ENCODE data around the gene SH3D21.
A peak's percentile ranks its signal among the peaks of the same experiment; 100 is the strongest.

Gene SH3D21

GRCh38 chr1:36330940-36331339 lies 24.8 kb downstream of the SH3D21 start:
- no peak for DNase-seq (ENCODE audit: low read depth)

GRCh38 chr1:36337830-36338229 lies 31.7 kb downstream of the SH3D21 start:
- DNase-seq (ENCODE audit: low read depth): no peak

- DNase-seq (ENCODE audit: low read depth): no peak
Measured at GRCh38 chr1:36339215-36339614, 33.0 kb downstream of the SH3D21 start.

- DNase-seq (ENCODE audit: low read depth): no peak
Measured at GRCh38 chr1:36339615-36340014, 33.4 kb downstream of the SH3D21 start.

GRCh38 chr1:36341626-36342320 lies 35.6 kb downstream of the SH3D21 start:
- no peak for DNase-seq (ENCODE audit: low read depth)

DNA sequence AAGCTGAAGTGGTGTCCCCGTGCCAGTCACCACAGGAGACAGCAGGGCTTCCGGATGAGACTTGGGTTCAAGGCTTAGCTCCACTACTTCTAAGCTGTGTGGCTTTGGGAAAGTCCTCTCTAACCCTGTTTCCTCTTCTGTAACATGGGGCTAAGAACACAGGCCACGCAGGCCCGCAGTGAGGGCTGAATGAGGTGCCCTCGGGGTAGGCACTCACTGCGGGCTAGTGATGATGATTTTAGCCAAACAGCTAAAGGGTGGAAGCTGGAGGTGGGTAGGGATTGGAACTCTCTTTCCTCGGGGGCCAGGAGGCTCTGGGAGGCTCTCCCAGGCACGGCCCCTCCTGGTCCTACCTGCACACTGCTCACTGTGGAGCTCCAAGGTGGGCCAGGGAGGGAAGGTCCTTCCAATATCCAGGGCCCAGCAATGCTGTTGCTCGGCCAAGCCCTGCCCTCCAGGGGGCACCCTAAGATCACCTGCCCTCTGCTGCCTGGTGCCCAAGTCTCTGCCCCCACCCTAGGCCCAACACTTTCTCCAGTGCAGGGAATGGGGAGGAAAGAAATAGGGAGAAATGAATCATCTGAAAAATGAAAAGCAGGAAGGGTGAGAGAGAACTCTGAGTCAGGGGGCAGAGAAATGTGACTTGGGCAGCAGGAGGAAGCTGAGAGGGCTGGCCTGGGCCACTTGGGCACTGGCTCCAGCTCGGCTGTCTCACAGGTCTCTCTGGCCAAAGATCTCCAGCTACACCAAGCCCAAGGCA lies 36.4 kb downstream of the SH3D21 start:
- no peak for DNase-seq (ENCODE audit: low read depth)

- no peak for DNase-seq (ENCODE audit: low read depth)
Measured at GRCh38 chr1:36343651-36344394, 37.7 kb downstream of the SH3D21 start.

GRCh38 chr1:36344395-36344680 lies 38.2 kb downstream of the SH3D21 start:
- DNase-seq (ENCODE audit: low read depth): no peak

GRCh38 chr1:36345353-36345752 lies 39.2 kb downstream of the SH3D21 start:
- DNase-seq (ENCODE audit: low read depth): no peak

GRCh38 chr1:36346741-36347370 lies 40.7 kb downstream of the SH3D21 start:
- DNase-seq (ENCODE audit: low read depth): no peak

- DNase-seq (ENCODE audit: low read depth): no peak
Measured at GRCh38 chr1:36349241-36349671, 43.1 kb downstream of the SH3D21 start.

DNA sequence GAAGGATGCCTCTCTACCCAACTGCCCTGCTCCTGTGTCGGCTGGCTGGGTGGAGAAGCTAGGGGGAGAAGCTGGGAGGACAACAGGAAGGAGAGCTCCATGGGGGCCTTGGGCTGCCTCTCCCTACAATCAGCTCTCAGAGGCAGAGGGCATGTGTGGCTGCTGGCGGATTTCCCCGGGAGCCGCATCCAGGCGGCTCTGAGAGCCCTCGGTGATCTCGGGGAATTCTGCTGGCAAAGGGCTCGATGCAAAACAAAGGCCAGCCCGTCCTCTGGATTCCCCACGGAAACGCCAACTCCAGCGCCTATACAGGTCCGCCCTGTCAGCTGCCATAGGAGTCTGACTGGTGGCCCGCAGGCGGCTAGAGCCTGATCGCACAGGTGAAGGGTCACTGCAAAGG lies 43.7 kb downstream of the SH3D21 start:
- DNase-seq (ENCODE audit: low read depth): no peak

- no peak for DNase-seq (ENCODE audit: low read depth)
Measured at GRCh38 chr1:36350659-36351226, 44.6 kb downstream of the SH3D21 start.

- DNase-seq (ENCODE audit: low read depth): peak; percentile 77
Measured at GRCh38 chr1:36351227-36351977, 45.2 kb downstream of the SH3D21 start.

DNA sequence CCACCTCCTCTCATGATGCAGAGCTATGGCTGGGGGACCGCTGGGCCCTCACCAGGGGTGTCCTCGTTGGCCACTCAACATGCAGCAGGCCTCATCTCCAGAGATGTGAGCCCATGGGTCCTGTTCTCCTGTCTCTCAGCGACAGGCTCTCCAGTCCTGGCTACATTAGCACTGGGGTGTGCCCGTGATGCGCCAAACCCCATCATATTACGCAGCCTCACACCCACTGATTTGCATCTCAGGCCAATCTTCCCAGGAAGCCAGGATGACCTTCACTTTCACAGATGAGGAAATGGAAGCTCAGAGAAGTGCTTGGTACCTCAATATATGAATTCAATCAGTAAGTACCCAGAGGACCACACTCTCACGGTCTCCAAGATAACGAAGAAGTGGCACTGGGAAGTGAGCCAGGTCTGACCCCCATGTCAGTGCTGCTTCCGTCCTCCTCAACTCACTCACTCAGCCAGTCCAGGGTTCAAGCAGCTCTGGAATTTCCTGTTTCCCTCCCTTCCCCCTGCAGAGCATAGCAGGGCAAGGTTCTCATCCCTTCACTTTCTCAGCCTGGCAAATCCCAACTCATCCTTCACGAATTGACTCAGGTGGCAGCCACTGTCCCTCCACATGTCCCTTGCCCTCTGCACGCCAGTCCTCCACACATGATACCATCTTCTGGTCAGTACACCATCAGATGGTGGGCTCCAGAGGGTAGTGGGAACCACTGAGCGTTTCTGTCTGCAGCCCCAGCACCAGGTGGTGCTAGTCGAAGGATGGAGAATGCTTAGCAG lies 46.1 kb downstream of the SH3D21 start:
- no peak for DNase-seq (ENCODE audit: low read depth)

- DNase-seq (ENCODE audit: low read depth): no peak
Measured at GRCh38 chr1:36352910-36353878, 47.0 kb downstream of the SH3D21 start.

DNA sequence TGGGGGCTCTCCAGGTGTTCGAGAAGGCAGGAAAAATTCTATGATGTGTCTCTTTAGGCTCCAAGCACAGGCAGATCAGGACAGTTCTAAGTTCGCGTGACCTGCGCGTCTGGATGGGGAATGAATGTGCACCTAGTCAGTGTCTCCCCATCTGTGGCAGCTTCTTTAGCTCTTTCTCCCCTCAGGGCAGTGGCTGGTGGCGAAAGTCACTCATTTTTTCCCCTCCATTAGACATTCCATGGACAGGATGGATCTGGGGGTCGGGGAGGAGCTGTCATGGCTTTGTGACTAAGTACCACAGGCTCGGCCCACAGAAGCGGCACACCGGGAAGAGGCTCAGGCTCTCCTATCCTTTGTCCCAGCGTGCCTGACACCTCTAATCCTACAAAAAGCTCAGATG lies 48.3 kb downstream of the SH3D21 start:
- no peak for DNase-seq (ENCODE audit: low read depth)

GRCh38 chr1:36355811-36356210 lies 49.6 kb downstream of the SH3D21 start:
- no peak for DNase-seq (ENCODE audit: low read depth)

DNA sequence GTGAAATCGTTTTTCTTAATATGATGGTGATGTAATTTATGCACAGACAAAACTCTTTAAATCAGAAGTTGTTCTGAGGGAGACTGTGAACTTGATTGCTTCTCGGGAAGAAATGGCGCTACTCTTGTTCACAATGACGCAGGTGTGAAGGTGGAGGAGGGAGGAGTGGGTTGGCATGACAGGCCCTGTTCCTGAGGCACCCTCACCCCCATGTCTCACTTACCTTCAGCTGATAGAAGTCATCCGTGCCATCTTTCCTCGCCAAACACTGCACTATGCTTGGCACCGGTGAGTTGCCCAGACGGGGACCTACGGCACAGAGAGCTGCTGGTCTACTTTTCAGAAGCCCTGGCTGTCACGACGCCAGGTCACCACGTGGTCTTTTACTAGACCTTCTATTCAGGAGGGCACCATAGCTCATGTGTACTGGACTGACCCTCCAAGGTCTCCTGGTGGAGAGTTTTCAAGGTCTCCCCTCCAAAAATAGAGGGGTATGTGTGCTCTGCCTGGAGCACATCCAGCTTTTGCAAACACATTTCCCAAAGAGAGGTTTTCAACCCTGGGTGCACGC lies 52.4 kb downstream of the SH3D21 start:
- no peak for DNase-seq (ENCODE audit: low read depth)
